Measurements from ENCODE around the gene ATP11C. TPM values are rescaled to one million over a fixed set of nuclear protein-coding genes. Genes with fewer than 3 reads are reported as not detected.

The ATP11C gene
- polyA plus RNA-seq, 3 donors: 1.6 to 6.7 (median 2.5) TPM

DNA sequence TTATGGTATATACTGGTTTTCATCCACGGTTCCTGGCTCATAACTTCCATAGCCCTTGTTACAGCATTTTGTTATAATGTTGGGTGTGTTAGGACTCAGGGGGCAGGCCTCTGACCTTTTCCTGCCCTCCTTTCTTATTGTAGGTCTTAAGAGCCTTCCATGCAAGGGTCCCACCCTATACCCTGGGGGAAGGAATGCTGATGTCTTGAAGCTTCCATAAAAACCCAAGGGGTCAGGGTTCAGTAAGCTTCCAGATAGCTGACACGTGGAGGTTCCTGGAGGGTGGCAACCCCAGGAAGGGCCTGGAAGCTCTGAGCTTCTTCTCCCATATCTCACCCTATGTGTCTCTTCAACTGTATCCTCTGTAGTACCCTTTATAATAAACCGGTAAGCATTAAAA is 29.6 kb downstream of the ATP11C start:
- H2AFZ ChIP-seq (ENCODE audit: insufficient read depth, low read depth, low read length, poor library complexity, severe bottlenecking): no peak overlapping the region

DNA sequence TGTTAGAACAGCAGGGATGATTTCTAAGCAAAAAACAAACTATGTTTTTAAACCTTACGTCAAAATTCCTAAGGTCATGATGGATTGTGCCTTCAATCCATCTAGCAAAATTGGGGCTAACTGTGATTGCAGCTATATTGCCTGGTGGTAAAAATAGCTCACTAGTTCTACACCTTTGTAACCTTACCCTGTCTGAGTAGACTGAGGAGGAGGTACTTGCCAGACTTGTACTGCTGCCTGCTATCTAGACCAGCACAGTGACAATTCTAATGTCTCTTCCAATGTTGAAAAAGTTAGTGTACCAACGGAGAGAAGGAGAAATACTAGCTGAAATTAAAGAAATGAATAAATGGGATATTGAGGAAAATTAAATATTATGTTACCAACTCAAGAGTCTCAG is 30.3 kb downstream of the ATP11C start:
- intact Hi-C loops (cut with micrococcal nuclease): no loop called here
- Histone ChIP-seq H3K27ac (ENCODE audit: low read depth in 1 of 2, low read length in 2 of 2) (no peak overlapping the region), H3K79me2 (ENCODE audit: insufficient read depth, low read length) (no peaks in the 10 kb centered on the region), H3K9me3 (replicated peaks in 1 of 2; ENCODE audit: control insufficient read depth in 1 of 2, insufficient read depth in 1 of 2, low read length in 2 of 2) (no peaks in the 10 kb centered on the region), H2AFZ (ENCODE audit: insufficient read depth, low read depth, low read length, poor library complexity, severe bottlenecking) (no peak overlapping the region), H3K4me2 (replicated peaks; ENCODE audit: extremely low read depth, low read length, poor library complexity, severe bottlenecking) (no peak overlapping the region), H3K4me1 (ENCODE audit: control insufficient read depth in 1 of 2, insufficient read depth in 2 of 2, low read length in 2 of 2) (no peaks in the 10 kb centered on the region), H3K4me3 (replicated peaks in 1 of 3; ENCODE audit: low read depth in 2 of 3, low read length in 3 of 3) (no peak overlapping the region), H3K27me3 (ENCODE audit: control insufficient read depth in 2 of 2, insufficient read depth in 2 of 2, low read length in 2 of 2) (no peaks in the 10 kb centered on the region), H4K20me1 (ENCODE audit: insufficient read depth, low read length) (peaks cover 6% of the 10 kb centered on the region), H3K9ac (ENCODE audit: insufficient read depth, low read length, poor library complexity, severe bottlenecking) (no peak overlapping the region), H3K36me3 (replicated peaks in 1 of 2; ENCODE audit: control insufficient read depth in 1 of 2, insufficient read depth in 2 of 2, low read length in 2 of 2) (no peaks in the 10 kb centered on the region)
- H3K4me3 Mint-ChIP-seq: no peak overlapping the region
- H3K36me3 Mint-ChIP-seq: no peaks in the 10 kb centered on the region
- H3K9me3 Mint-ChIP-seq: no peaks in the 10 kb centered on the region
- H3K4me1 Mint-ChIP-seq: peaks cover 2% of the 10 kb centered on the region
- no peak overlapping the region for H3K27ac Mint-ChIP-seq
- TF ChIP-seq, protein P1, sequence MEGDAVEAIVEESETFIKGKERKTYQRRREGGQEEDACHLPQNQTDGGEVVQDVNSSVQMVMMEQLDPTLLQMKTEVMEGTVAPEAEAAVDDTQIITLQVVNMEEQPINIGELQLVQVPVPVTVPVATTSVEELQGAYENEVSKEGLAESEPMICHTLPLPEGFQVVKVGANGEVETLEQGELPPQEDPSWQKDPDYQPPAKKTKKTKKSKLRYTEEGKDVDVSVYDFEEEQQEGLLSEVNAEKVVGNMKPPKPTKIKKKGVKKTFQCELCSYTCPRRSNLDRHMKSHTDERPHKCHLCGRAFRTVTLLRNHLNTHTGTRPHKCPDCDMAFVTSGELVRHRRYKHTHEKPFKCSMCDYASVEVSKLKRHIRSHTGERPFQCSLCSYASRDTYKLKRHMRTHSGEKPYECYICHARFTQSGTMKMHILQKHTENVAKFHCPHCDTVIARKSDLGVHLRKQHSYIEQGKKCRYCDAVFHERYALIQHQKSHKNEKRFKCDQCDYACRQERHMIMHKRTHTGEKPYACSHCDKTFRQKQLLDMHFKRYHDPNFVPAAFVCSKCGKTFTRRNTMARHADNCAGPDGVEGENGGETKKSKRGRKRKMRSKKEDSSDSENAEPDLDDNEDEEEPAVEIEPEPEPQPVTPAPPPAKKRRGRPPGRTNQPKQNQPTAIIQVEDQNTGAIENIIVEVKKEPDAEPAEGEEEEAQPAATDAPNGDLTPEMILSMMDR (IDR thresholded peaks at IDR 0.05): no peak
- no peak for DNase-seq
- H3K27me3 Mint-ChIP-seq (ENCODE audit: low read depth in 3 of 3): no peaks in the 10 kb centered on the region
- WGBS (ENCODE audit: insufficient coverage): no CpG with 5 or more reads among the region's 2 CpGs

More for the DNA sequence above, 29.6 kb downstream of the ATP11C start:
- Mint-ChIP-seq H3K9me3 (no peaks in the 10 kb centered on the region), H3K36me3 (no peaks in the 10 kb centered on the region), H3K27ac (no peak overlapping the region), H3K4me3 (no peak overlapping the region), H3K4me1 (peaks cover 8% of the 10 kb centered on the region), H3K27me3 (ENCODE audit: low read depth in 3 of 3) (no peaks in the 10 kb centered on the region)
- H3K4me2 ChIP-seq (replicated peaks; ENCODE audit: extremely low read depth, low read length, poor library complexity, severe bottlenecking): no peak overlapping the region
- H3K36me3 ChIP-seq (replicated peaks in 1 of 2; ENCODE audit: control insufficient read depth in 1 of 2, insufficient read depth in 2 of 2, low read length in 2 of 2): no peaks in the 10 kb centered on the region
- no peak overlapping the region for H3K4me3 ChIP-seq (replicated peaks in 1 of 3; ENCODE audit: low read depth in 2 of 3, low read length in 3 of 3)
- no peaks in the 10 kb centered on the region for H3K27me3 ChIP-seq (ENCODE audit: control insufficient read depth in 2 of 2, insufficient read depth in 2 of 2, low read length in 2 of 2)
- intact Hi-C loops (cut with micrococcal nuclease): no loop called here
- WGBS (ENCODE audit: insufficient coverage): no CpG with 5 or more reads among the region's 3 CpGs
- no peak for DNase-seq
- H3K27ac ChIP-seq (ENCODE audit: low read depth in 1 of 2, low read length in 2 of 2): no peak overlapping the region
- peaks cover 5 to 6% of the 10 kb centered on the region in 2 donors for H3K4me1 ChIP-seq (ENCODE audit: control insufficient read depth in 1 of 2, insufficient read depth in 2 of 2, low read length in 2 of 2)
- H3K9me3 ChIP-seq (replicated peaks in 1 of 2; ENCODE audit: control insufficient read depth in 1 of 2, insufficient read depth in 1 of 2, low read length in 2 of 2): no peaks in the 10 kb centered on the region
- no peak overlapping the region for H3K9ac ChIP-seq (ENCODE audit: insufficient read depth, low read length, poor library complexity, severe bottlenecking)
- TF ChIP-seq, protein P1 (IDR thresholded peaks at IDR 0.05): no peak
- peaks cover 6% of the 10 kb centered on the region for H4K20me1 ChIP-seq (ENCODE audit: insufficient read depth, low read length)
- H3K79me2 ChIP-seq (ENCODE audit: insufficient read depth, low read length): no peaks in the 10 kb centered on the region
